Measurements from ENCODE around the gene ZNF860. TPM values are rescaled to one million over a fixed set of nuclear protein-coding genes. Genes with fewer than 3 reads are reported as not detected.

The ZNF860 gene
- polyA plus RNA-seq, 1 of the 3 experiments (the other 2 are of a cell fraction) = not detected

DNA sequence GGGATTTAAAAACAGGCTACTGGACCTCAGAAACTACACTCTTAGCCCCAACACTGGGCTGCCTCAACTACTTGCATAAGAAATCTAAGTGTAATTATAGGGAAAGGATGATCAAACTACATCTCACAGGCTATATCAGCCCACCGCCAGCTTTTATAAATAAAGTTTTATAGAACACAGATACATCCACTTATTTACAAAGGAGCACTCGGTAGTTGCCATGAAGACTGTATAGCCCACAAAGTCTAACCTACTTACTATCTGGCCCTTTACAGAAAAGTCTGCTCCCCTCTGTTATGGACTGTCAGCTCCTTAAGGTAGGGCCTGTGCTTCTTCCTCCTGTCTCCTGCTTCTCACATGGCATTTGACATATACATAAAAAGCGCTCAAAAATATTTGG is 9.9 kb upstream of the ZNF860 start:
- no peaks in the 10 kb centered on the region for H4K20me1 ChIP-seq (ENCODE audit: insufficient read depth)
- 59% methylated on average over 3 of the region's 3 CpGs for WGBS (ENCODE audit: low lambda C conversion rate)
- H3K79me2 ChIP-seq (ENCODE audit: insufficient read depth) = no peaks in the 10 kb centered on the region
- H3K4me3 ChIP-seq (ENCODE audit: low read depth in 2 of 2, low read length in 1 of 2) = no peak overlapping the region
- no peaks in the 10 kb centered on the region for H3K9me3 ChIP-seq
- no peaks in the 10 kb centered on the region for H3K36me3 ChIP-seq (replicated peaks in 1 of 2; ENCODE audit: control insufficient read depth in 1 of 2, insufficient read depth in 2 of 2, low read length in 1 of 2)
- H3K9ac ChIP-seq = no peak overlapping the region
- no peaks in the 10 kb centered on the region for H3K27me3 ChIP-seq (ENCODE audit: insufficient read depth)
- ChIA-PET CTCF (no interaction called here), POLR2A (no interaction called here)
- H2AFZ ChIP-seq (ENCODE audit: low read depth) = no peak overlapping the region
- no peaks in the 10 kb centered on the region for H3K9me2 ChIP-seq
- TF ChIP-seq, protein P1, sequence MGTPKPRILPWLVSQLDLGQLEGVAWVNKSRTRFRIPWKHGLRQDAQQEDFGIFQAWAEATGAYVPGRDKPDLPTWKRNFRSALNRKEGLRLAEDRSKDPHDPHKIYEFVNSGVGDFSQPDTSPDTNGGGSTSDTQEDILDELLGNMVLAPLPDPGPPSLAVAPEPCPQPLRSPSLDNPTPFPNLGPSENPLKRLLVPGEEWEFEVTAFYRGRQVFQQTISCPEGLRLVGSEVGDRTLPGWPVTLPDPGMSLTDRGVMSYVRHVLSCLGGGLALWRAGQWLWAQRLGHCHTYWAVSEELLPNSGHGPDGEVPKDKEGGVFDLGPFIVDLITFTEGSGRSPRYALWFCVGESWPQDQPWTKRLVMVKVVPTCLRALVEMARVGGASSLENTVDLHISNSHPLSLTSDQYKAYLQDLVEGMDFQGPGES (IDR thresholded peaks at IDR 0.05; ENCODE audit: low read depth, low read length) = no peak
- TF ChIP-seq FOXJ3 (CRISPR knock-in tag; IDR thresholded peaks at IDR 0.05) = no peak
- no peak for DNase-seq
- H3F3A ChIP-seq (replicated peaks; ENCODE audit: insufficient read depth) = no peaks in the 10 kb centered on the region
- H3K4me2 ChIP-seq = no peak overlapping the region
- no peaks in the 10 kb centered on the region for H3K4me1 ChIP-seq (ENCODE audit: control insufficient read depth in 1 of 2, insufficient read depth in 2 of 2, low read depth in 1 of 2, low read length in 1 of 2)
- H3K27ac ChIP-seq (ENCODE audit: low read depth in 2 of 2, low read length in 1 of 2) = no peak overlapping the region

DNA sequence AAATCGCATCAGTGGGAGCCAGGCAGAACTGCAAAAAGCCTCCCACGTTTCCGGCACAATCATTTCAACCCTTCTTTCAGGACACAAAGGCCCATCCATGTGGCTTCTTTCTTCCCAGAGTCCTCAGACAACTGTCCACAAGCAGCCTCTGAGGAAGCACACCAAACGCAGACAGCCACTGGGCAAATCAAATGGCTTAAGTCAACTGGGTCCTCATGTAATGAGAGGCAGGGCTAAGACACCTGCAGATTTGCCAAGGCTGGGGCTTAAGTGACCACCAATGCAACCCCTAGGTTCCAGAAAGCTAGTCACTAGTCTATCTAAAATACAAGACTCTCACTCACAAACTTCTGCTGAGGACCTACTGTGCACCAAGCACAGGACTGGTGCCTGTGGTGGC is 8.5 kb upstream of the ZNF860 start:
- Histone ChIP-seq H3K9me2 (no peaks in the 10 kb centered on the region), H3K36me3 (replicated peaks in 1 of 2; ENCODE audit: control insufficient read depth in 1 of 2, insufficient read depth in 2 of 2, low read length in 1 of 2) (no peaks in the 10 kb centered on the region), H3K9me3 (no peaks in the 10 kb centered on the region), H4K20me1 (ENCODE audit: insufficient read depth) (no peaks in the 10 kb centered on the region), H3K9ac (no peak overlapping the region), H3K79me2 (ENCODE audit: insufficient read depth) (no peaks in the 10 kb centered on the region), H2AFZ (ENCODE audit: low read depth) (no peak overlapping the region), H3K4me1 (ENCODE audit: control insufficient read depth in 1 of 2, insufficient read depth in 2 of 2, low read depth in 1 of 2, low read length in 1 of 2) (no peaks in the 10 kb centered on the region), H3F3A (replicated peaks; ENCODE audit: insufficient read depth) (no peaks in the 10 kb centered on the region), H3K27ac (ENCODE audit: low read depth in 2 of 2, low read length in 1 of 2) (no peak overlapping the region), H3K27me3 (ENCODE audit: insufficient read depth) (no peaks in the 10 kb centered on the region), H3K4me2 (no peak overlapping the region), H3K4me3 (ENCODE audit: low read depth in 2 of 2, low read length in 1 of 2) (no peak overlapping the region)
- 65% methylated on average over 4 of the region's 4 CpGs for WGBS (ENCODE audit: low lambda C conversion rate)
- no peak for DNase-seq
- POLR2A ChIA-PET = no interaction called here
- no peak for TF ChIP-seq MAX (IDR thresholded peaks at IDR 0.05; ENCODE audit: low read depth)
- TF ChIP-seq MEF2A (IDR thresholded peaks at IDR 0.05; ENCODE audit: borderline replicate concordance, low read depth) = no peak
- CTCF ChIA-PET = interaction anchor here (1.0 kb wide), 1 partner anchor 172 kb away, joined by 3 read pairs; no protein-coding TSS in a partner anchor

DNA sequence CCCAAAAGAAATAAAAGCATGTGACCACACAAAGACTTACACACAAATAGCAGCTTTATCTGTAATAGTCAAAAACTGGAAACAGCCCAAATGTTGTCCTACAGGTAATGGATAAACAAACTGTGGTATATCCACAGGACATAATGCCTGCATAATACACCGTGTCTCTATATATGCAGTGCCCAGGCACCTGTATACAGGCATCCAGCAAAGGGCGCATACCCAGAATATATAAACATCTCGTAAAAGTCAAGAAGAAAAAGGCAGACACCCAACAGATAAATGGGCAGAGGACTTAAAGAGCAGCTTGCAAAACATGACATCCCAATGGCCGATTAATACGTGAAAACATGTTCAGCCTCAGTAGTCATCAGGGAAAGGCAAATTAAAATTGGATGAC is 7.7 kb upstream of the ZNF860 start:
- Histone ChIP-seq H2AFZ (ENCODE audit: low read depth) (no peak overlapping the region), H3K27ac (ENCODE audit: low read depth in 2 of 2, low read length in 1 of 2) (no peak overlapping the region), H3K36me3 (replicated peaks in 1 of 2; ENCODE audit: control insufficient read depth in 1 of 2, insufficient read depth in 2 of 2, low read length in 1 of 2) (no peaks in the 10 kb centered on the region)
- TF ChIP-seq SMC3 (IDR thresholded peaks at IDR 0.05; ENCODE audit: low read depth, low read length) (no peak), FOSL2 (IDR thresholded peaks at IDR 0.05; ENCODE audit: borderline replicate concordance, low read depth) (no peak), NFIC (IDR thresholded peaks at IDR 0.05; ENCODE audit: borderline replicate concordance) (no peak), JUND (IDR thresholded peaks at IDR 0.05) (no peak), ELF1 (IDR thresholded peaks at IDR 0.05) (no peak), TAF1 (IDR thresholded peaks at IDR 0.05; ENCODE audit: borderline replicate concordance, low read depth, low read length) (no peak), PBX3 (IDR thresholded peaks at IDR 0.05) (no peak), GATA2 (CRISPR knock-in tag; IDR thresholded peaks at IDR 0.05) (no peak), RXRA (IDR thresholded peaks at IDR 0.05; ENCODE audit: borderline replicate concordance, low read depth) (no peak), MAX (IDR thresholded peaks at IDR 0.05; ENCODE audit: low read depth) (no peak), TCF12 (IDR thresholded peaks at IDR 0.05) (no peak), FOXM1 (IDR thresholded peaks at IDR 0.05; ENCODE audit: low read depth) (no peak), POLR2AphosphoS5 (IDR thresholded peaks at IDR 0.05; ENCODE audit: low read depth, low read length) (no peak), EZH2phosphoT487 (IDR thresholded peaks at IDR 0.05; ENCODE audit: borderline replicate concordance, low read depth) (no peak)
- TF ChIP-seq, protein P2, sequence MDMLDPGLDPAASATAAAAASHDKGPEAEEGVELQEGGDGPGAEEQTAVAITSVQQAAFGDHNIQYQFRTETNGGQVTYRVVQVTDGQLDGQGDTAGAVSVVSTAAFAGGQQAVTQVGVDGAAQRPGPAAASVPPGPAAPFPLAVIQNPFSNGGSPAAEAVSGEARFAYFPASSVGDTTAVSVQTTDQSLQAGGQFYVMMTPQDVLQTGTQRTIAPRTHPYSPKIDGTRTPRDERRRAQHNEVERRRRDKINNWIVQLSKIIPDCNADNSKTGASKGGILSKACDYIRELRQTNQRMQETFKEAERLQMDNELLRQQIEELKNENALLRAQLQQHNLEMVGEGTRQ (IDR thresholded peaks at IDR 0.05; ENCODE audit: borderline replicate concordance, low read depth, low read length) = no peak
- TF ChIP-seq, protein P3, sequence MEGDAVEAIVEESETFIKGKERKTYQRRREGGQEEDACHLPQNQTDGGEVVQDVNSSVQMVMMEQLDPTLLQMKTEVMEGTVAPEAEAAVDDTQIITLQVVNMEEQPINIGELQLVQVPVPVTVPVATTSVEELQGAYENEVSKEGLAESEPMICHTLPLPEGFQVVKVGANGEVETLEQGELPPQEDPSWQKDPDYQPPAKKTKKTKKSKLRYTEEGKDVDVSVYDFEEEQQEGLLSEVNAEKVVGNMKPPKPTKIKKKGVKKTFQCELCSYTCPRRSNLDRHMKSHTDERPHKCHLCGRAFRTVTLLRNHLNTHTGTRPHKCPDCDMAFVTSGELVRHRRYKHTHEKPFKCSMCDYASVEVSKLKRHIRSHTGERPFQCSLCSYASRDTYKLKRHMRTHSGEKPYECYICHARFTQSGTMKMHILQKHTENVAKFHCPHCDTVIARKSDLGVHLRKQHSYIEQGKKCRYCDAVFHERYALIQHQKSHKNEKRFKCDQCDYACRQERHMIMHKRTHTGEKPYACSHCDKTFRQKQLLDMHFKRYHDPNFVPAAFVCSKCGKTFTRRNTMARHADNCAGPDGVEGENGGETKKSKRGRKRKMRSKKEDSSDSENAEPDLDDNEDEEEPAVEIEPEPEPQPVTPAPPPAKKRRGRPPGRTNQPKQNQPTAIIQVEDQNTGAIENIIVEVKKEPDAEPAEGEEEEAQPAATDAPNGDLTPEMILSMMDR (IDR thresholded peaks at IDR 0.05) = no peak

More for the DNA sequence above, 7.7 kb upstream of the ZNF860 start:
- Histone ChIP-seq H4K20me1 (ENCODE audit: insufficient read depth) (no peaks in the 10 kb centered on the region), H3F3A (replicated peaks; ENCODE audit: insufficient read depth) (no peaks in the 10 kb centered on the region), H3K4me2 (no peak overlapping the region), H3K9me3 (no peaks in the 10 kb centered on the region), H3K79me2 (ENCODE audit: insufficient read depth) (no peaks in the 10 kb centered on the region), H3K9me2 (no peaks in the 10 kb centered on the region), H3K9ac (no peak overlapping the region), H3K4me1 (ENCODE audit: control insufficient read depth in 1 of 2, insufficient read depth in 2 of 2, low read depth in 1 of 2, low read length in 1 of 2) (no peaks in the 10 kb centered on the region), H3K4me3 (ENCODE audit: low read depth in 2 of 2, low read length in 1 of 2) (no peak overlapping the region), H3K27me3 (ENCODE audit: insufficient read depth) (0 out of 2 replicates have a peak, but pooled peaks cover under 1% of the 10 kb centered on the region)
- POLR2A ChIA-PET = no interaction called here
- DNase-seq = no peak
- CTCF ChIA-PET = interaction anchor here (1.0 kb wide), 1 partner anchor 171 kb away, joined by 3 read pairs; no protein-coding TSS in a partner anchor
- WGBS (ENCODE audit: low lambda C conversion rate) = 61% methylated on average over 5 of the region's 5 CpGs
